ENCODE results near the gene CLDN6. TPM values are rescaled to one million over a fixed set of nuclear protein-coding genes. Genes with fewer than 3 reads are reported as not detected.

CLDN6 gene
- total and polyA plus RNA-seq, 2 of the 13 experiments (the other 11 are each of a cell fraction or from before 2014, with no cell fraction given), result 5.9 to 7.6 TPM

GRCh38 chr16:3065069-3065741, 47.2 kb upstream of the CLDN6 start, which contains the start of gene IL32 (continued):
- TF ChIP-seq HMG20B (CRISPR knock-in tag; conservative IDR thresholded peaks at IDR 0.05) (no peak), SMARCC2 (IDR thresholded peaks at IDR 0.05) (no peak), ZSCAN20 (CRISPR knock-in tag; IDR thresholded peaks at IDR 0.05; ENCODE audit: borderline replicate concordance) (no peak), ZFP62 (CRISPR knock-in tag; IDR thresholded peaks at IDR 0.05) (no peak), NR2F1 (CRISPR knock-in tag; IDR thresholded peaks at IDR 0.05) (peak; percentile 32 to 48; a peak in 3 of 4 replicates), ZNF468 (CRISPR knock-in tag; IDR thresholded peaks at IDR 0.05) (no peak), PBX2 (CRISPR knock-in tag; IDR thresholded peaks at IDR 0.05) (no peak), ZNF331 (CRISPR knock-in tag; IDR thresholded peaks at IDR 0.05) (peak; percentile 62; the same call in 1 of the 2 replicates), ZBTB39 (CRISPR knock-in tag; IDR thresholded peaks at IDR 0.05) (peak; percentile 43; the same call in 1 of the 2 replicates), DMTF1 (CRISPR knock-in tag; IDR thresholded peaks at IDR 0.05) (no peak), ELK4 (CRISPR knock-in tag; IDR thresholded peaks at IDR 0.05; ENCODE audit: borderline replicate concordance) (no peak), HIVEP1 (CRISPR knock-in tag; IDR thresholded peaks at IDR 0.05) (peak; percentile 100), POLR2AphosphoS2 (IDR thresholded peaks at IDR 0.05; ENCODE audit: low read depth, low read length) (peak; percentile 62), HNRNPUL1 (IDR thresholded peaks at IDR 0.05; ENCODE audit: low read depth, low read length) (no peak), NKX3-1 (CRISPR knock-in tag; IDR thresholded peaks at IDR 0.05) (peak; percentile 55; the same call in 1 of the 2 replicates), TCF12 (IDR thresholded peaks at IDR 0.05) (no peak), TCF12 (CRISPR knock-in tag; IDR thresholded peaks at IDR 0.05) (0 out of 2 replicates have a peak, but pooled peaks have one; percentile 16), MYNN (CRISPR knock-in tag; IDR thresholded peaks at IDR 0.05; ENCODE audit: low read depth) (0 out of 2 replicates have a peak, but pooled peaks have one; percentile 54), ZFP41 (CRISPR knock-in tag; IDR thresholded peaks at IDR 0.05; ENCODE audit: borderline replicate concordance) (no peak), DR1 (CRISPR knock-in tag; IDR thresholded peaks at IDR 0.05) (no peak), POLR2A (IDR thresholded peaks at IDR 0.05; ENCODE audit: insufficient read depth in 1 of 2, low read depth in 2 of 2, low read length in 2 of 2) (peak; percentile 72 to 75), PCBP2 (optimal IDR thresholded peaks at IDR 0.05; ENCODE audit: low read depth, low read length, poor library complexity, severe bottlenecking) (no peak), ONECUT2 (CRISPR knock-in tag; IDR thresholded peaks at IDR 0.05) (no peak), CENPX (CRISPR knock-in tag; IDR thresholded peaks at IDR 0.05) (no peak)
